Lower lobe of right lung (tissue), 2 donors: ENCODE results near the gene LOXL4. TPM values are rescaled to one million over a fixed set of nuclear protein-coding genes. Genes with fewer than 3 reads are reported as not detected.

Experiments
- ATAC-seq, 2 donors: fragments of 200-7000 bp; cut with Tn5 transposase; one replicate each; pipeline ENCODE4 v1.9.1; 2020 to 2022; ENCODE audit warnings: mild to moderate bottlenecking in 2 of 2, moderate library complexity in 2 of 2
- DNase-seq: peaks from one replicate; pipeline ENCODE4 v3.0.0-alpha.2; 2020
- H3K27ac ChIP-seq: fragments of 200-600 bp; one replicate; pipeline ENCODE4 v1.8.0; 2022
- H3K27me3 ChIP-seq: fragments of 200-600 bp; one replicate; pipeline ENCODE4 v1.8.0; 2022; ENCODE audit warnings: low read depth
- H3K36me3 ChIP-seq: fragments of 200-600 bp; one replicate; pipeline ENCODE4 v1.8.0; 2022; ENCODE audit warnings: mild to moderate bottlenecking
- H3K4me1 ChIP-seq: fragments of 200-600 bp; one replicate; pipeline ENCODE4 v1.8.0; 2022
- H3K4me3 ChIP-seq: fragments of 200-600 bp; one replicate; pipeline ENCODE4 v1.8.0; 2022; ENCODE audit warnings: mild to moderate bottlenecking
- H3K9me3 ChIP-seq: fragments of 200-600 bp; one replicate; pipeline ENCODE4 v1.8.0; 2022
- intact Hi-C: fragments of 100-400 bp; cut with DNase I; formaldehyde crosslinking; loops from one replicate; pipeline ENCODE4 v1.11.0; 2022
- total RNA-seq: library from RNA; stranded (reverse); fragmentation: NEBNext Ultra II Directional; extraction: Animal tissue kit (Norgen Biotek cat#: 25700); gene quantifications from one replicate; pipeline ENCODE4 v1.2.1, GENCODE V29; 2021
- TF ChIP-seq, protein P1 (sequence below): fragments of 200-600 bp; IDR thresholded peaks from one replicate; pipeline ENCODE4 v1.8.0; 2022; ENCODE audit warnings: antibody characterized with exemption, mild to moderate bottlenecking
- donor health status: DM: no; HTN: yes; CAD: no; lungs with severe emphysema.

Gene LOXL4
- total RNA-seq, 1 donor from 2014 or later, result 4.5 TPM

DNA sequence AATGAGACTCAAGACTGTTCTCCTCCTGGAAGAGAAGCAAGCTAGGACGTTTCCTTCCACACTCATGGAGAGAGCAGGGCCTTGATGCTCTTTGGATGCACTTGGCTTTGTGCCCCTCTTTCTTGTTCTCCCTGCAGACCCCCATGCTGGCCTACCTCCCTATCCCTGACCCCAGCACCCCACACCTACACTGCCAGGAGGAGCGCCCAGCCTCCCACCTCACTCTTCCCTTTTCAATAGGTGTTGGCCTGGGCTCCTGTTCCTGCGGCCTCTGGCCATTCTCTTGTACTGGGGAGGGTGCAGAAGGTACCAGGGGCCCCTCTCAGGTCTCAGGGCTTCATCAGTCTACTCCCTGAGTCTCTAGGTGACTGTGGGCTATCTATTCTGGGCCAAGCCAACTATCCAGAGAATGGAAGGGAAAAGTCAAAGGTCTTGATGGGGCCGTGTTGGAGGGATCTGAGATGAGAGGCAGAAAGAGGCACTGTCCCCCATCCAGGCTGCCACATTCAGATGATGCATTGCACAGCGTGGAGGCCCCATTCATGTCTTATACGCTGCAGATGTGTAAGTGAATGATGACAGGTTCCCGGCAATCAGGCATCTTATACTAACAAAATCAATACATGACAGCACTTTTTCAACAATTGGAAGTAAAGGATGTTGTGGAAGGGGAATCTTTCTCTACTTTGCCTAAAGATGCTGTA lies 32.7 kb upstream of the LOXL4 start:
- TF ChIP-seq, protein P1, sequence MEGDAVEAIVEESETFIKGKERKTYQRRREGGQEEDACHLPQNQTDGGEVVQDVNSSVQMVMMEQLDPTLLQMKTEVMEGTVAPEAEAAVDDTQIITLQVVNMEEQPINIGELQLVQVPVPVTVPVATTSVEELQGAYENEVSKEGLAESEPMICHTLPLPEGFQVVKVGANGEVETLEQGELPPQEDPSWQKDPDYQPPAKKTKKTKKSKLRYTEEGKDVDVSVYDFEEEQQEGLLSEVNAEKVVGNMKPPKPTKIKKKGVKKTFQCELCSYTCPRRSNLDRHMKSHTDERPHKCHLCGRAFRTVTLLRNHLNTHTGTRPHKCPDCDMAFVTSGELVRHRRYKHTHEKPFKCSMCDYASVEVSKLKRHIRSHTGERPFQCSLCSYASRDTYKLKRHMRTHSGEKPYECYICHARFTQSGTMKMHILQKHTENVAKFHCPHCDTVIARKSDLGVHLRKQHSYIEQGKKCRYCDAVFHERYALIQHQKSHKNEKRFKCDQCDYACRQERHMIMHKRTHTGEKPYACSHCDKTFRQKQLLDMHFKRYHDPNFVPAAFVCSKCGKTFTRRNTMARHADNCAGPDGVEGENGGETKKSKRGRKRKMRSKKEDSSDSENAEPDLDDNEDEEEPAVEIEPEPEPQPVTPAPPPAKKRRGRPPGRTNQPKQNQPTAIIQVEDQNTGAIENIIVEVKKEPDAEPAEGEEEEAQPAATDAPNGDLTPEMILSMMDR, result no peak
- Histone ChIP-seq H3K9me3 (no peaks in the 10 kb centered on the region), H3K27me3 (peaks cover 8% of the 10 kb centered on the region), H3K36me3 (no peaks in the 10 kb centered on the region), H3K4me3 (no peak overlapping the region), H3K4me1 (no peaks in the 10 kb centered on the region), H3K27ac (no peak overlapping the region)
- ATAC-seq, result no peak
- no peak for DNase-seq
- intact Hi-C loops, result no loop called here

DNA sequence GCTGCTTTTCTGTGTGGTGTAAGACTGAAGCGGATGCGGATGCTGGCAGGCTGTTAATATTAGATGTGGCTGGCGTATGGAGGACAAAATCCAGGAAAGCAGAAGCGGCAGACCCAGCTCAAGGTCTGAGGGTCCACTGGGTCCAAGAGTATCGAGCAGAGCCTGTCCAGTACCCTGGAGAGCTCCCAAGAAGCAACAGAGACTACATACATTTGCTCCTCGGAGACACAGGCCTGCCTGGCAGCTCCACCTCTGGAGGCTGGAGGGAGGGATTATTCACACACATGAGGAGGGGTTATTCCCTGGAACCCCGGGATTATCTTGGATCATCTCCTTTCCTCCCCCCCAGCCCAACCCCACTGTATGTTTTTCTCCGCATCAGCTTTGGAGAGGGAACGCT lies 31.3 kb upstream of the LOXL4 start:
- H3K27ac ChIP-seq, result no peak overlapping the region
- no peaks in the 10 kb centered on the region for H3K9me3 ChIP-seq
- H3K4me3 ChIP-seq, result no peak overlapping the region
- H3K27me3 ChIP-seq, result peaks cover 8% of the 10 kb centered on the region
- DNase-seq, result no peak
- TF ChIP-seq, protein P1, result no peak
- H3K4me1 ChIP-seq, result peaks cover 9% of the 10 kb centered on the region
- intact Hi-C loops, result no loop called here
- no peaks in the 10 kb centered on the region for H3K36me3 ChIP-seq
- ATAC-seq, result no peak

DNA sequence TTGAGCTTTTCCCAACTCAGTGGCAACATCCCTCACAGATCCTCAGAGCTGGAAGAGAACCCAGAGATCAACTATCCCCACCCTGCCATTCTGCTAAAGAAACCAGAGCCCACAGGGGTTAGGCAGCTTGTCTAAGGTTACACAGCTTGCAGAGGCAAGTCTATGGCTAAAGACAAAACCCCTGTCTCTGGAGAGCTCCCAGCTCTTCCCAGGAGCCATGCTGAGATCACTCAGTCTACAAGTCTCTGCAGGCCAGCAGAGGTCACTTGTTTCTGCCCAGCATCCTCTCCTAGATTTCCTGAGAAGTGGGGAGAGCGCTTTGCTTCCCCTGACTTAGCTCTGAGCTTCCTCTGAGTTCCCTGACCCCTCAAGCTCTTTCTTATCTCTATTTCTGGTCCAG lies 28.5 kb upstream of the LOXL4 start:
- no peaks in the 10 kb centered on the region for H3K9me3 ChIP-seq
- H3K27me3 ChIP-seq, result peaks cover 3% of the 10 kb centered on the region
- DNase-seq (no peak), ATAC-seq (no peak)
- H3K4me3 ChIP-seq, result no peak overlapping the region
- no peaks in the 10 kb centered on the region for H3K36me3 ChIP-seq
- no peak overlapping the region for H3K27ac ChIP-seq
- H3K4me1 ChIP-seq, result peaks cover 9% of the 10 kb centered on the region
- intact Hi-C loops, result no loop called here
- TF ChIP-seq, protein P1, result no peak

DNA sequence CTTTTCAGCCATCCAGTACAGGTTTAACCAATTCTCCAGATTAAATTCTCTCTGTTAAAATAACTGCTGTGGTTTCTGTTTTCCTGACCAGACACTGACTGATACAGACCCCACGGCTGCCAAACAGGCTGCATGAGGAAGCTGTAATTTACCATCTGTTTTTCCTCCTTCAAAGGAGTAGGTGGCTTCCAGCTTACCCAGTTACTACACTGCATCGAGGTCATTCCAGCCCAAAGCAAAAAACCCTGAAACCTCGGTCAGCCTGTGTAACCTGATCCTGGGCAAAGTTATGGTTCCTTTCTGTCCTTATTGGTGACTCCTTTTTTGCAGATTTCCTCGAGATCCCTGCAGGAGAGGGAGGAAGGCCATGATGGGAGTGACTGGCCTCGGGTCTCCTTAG lies 27.9 kb upstream of the LOXL4 start:
- Histone ChIP-seq H3K27ac (no peak overlapping the region), H3K9me3 (no peaks in the 10 kb centered on the region), H3K4me1 (peaks cover 9% of the 10 kb centered on the region), H3K27me3 (no peaks in the 10 kb centered on the region), H3K4me3 (no peak overlapping the region), H3K36me3 (no peaks in the 10 kb centered on the region)
- DNase-seq, result no peak
- ATAC-seq, result no peak
- intact Hi-C loops, result no loop called here
- TF ChIP-seq, protein P1, result no peak

DNA sequence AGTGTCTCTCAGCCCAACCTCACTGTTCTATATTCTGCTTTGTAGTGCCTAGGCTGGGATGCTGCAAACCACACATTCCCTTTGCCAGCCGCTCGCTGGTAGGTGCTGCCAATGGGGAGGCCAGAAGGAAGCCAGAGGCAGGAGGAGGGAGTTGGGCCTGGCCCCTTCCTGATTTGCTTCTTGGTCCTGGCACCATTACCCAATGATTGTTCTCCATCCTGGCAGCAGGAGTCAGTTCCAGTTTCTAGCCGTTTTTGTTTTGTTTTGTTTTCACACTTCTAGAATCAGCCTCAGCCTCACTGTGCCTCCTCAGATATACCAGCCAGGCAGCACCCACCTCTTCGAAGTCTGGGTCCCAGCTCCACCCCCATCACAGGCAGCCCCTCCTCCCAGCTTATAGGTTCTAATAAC lies 27.4 kb upstream of the LOXL4 start:
- TF ChIP-seq, protein P1, result no peak
- ATAC-seq, result peak in 1 of 2 donors; percentile 49

More for the DNA sequence above, 27.4 kb upstream of the LOXL4 start:
- H3K36me3 ChIP-seq, result no peaks in the 10 kb centered on the region
- H3K4me3 ChIP-seq, result no peak overlapping the region
- H3K9me3 ChIP-seq, result no peaks in the 10 kb centered on the region
- H3K27me3 ChIP-seq, result no peaks in the 10 kb centered on the region
- DNase-seq, result no peak
- peaks cover 9% of the 10 kb centered on the region for H3K4me1 ChIP-seq
- H3K27ac ChIP-seq, result no peak overlapping the region
- intact Hi-C loops, result no loop called here
